Activated T-cell treated with anti-CD3 and anti-CD28 coated beads for 1 hour (primary cell): Measurements from ENCODE around the gene APOBR.
"Not testable (repeated sequence)": the region's sequence is repeated elsewhere in the genome, so short reads cannot be mapped to it uniquely, and the experiment has no call there.

Source experiments
- DNase-seq: peaks from one replicate; pipeline ENCODE4 v3.0.0-alpha.2; 2020; ENCODE audit warnings: low read depth

The APOBR gene, protein sequence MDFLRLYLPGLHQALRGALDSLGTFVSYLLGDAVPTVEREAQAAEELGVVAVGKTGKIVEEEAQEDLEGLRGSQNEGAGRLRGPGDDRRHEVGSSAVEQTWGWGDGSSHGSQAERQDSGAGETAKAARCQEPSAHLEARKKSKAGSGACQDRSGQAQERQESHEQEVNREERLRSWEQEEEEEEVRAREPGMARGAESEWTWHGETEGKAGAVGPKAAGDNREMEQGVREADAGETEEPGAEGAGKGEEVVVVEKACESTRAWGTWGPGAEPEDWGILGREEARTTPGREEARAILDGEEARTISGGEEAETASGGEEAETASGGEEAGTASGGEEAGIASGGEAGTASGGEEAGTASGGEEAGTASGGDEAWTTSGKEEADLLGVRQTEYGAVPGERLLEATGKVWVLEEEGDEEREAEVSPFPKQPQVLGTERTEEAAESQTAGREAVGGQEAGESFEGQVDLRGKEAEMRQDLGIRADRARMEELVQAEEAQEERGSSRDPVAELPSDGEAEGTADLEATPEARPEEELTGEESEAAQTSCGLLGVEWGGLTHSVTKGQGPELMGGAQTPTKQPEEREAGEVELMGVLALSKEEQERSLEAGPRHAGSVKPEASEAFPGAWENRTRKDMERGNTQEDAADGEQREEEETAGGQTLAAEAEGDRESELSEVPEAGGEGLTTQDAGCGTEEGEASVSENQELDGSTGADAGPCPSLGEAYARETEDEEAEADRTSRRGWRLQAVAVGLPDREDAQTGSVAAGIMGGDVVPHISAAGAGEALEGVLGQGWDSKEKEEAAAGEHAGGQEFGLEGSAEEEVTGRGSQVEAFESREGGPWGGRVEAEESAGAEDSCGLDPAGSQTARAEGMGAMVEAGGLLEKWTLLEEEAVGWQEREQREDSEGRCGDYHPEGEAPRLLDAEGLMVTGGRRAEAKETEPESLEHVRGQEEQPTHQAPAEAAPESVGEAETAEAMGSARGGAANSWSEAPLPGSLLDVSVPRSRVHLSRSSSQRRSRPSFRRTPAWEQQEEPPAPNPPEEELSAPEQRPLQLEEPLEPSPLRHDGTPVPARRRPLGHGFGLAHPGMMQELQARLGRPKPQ

DNA sequence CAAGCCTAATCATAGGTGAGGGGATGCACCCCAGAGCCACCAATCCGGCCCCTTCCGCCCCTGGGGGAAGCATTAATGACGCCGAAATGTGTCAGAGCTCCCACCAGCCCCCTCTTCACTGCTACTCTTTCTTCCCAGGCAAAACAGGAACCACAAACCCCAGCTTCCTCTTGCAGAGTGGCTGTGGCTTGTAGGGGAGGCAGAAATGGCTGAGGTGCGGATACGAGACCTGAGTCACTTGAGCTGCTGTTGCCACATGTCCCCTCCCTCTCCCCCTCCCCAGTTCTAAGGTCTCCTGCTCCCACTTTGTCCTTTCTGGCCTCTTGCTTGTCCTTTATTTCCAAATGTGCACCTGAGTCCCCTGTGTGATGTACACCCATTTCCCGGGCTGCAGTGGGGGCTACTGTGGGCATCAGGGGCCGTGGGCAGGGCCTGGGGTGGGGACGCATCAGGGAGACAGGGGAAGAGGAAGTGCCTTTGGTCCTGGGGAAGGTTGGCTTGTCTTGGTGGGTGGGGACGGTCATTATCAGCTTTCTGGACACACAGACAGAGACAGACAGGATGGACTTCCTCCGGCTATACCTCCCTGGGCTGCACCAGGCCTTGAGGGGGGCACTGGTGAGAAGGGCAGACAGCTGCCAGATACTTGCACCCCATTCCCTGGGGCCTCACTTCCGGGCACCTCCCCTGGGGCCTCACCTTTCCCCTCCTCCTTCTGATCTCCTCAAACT, at the start of gene APOBR:
APOBR (plus strand) TSS at position 523 of the 731 bp plus-strand sequence; CDS start at position 562, 39 bp downstream.
- DNase-seq: peak; percentile 69

DNA sequence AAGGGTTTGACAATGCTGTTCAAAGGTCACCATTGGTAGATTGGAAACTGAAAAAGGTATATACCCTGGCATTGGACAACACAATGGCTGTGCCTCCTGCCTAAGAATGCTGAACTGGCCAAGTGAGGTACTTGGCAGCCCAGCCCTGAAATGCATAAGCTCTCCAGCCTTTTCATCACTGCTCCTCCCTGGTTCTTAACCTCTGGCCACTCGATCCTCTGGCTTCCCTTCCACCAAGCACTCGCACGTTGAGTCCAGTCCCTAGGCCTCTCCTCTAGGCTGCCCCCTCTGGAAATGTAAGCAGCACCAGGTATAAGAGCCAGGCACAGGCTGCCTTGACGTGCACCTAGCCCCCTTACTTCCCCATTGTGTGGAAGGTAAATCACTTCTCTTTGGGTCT, 48.1 kb upstream of the APOBR start:
- DNase-seq: not testable (repeated sequence)

- not testable (repeated sequence) for DNase-seq
Measured at GRCh38 chr16:28447081-28447480, 47.4 kb upstream of the APOBR start.

GRCh38 chr16:28473714-28474265, 20.7 kb upstream of the APOBR start:
- no peak for DNase-seq

DNA sequence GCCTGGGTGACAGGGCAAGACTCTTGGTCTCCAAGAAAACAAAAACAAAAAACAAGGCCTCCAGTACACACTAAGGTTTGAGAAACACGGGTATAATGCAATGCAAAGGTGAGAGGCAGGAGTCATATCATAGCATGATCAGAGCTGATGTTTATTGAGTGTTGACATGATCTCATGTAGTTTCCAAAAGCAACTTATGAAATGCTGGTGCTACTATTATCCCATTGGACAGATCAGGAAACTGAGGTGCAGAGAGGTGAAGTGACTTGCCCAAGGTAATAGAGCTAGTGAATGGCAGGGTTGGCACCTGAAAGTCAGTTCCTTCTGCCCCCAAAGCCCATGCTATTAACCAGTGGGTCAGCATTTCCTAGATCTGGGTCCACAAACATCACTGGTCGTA, 19.2 kb upstream of the APOBR start:
- DNase-seq: no peak

DNA sequence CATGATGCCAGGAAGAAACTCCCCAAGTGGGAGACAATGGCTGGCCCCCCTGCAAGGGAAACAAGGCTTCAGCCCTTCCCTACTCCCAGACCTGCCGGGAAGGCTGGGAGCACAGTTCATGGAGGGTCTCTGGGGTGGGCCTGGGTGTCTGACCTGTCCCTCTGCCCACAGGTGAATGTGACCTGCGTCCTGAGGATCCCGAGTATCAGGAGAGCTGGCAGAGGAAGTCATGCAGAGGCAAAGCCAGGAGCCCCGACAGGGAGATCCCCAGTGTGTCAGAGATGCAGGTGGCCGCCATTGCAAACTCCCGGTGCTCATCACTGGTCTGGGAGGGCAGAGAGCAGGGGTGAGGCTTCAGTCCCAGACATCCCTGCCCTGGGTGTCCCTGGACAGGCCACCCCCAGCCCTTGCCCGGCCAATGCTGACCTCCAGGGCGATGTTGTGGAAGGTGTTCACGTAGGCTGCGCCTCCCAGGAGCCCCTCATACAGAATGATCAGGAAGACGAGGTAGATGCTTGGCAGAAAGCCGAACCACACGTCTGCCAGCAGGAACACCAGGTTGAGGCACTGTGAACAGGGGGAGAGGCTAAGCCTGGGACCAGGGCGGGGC, 17.0 kb upstream of the APOBR start:
- no peak for DNase-seq

DNA sequence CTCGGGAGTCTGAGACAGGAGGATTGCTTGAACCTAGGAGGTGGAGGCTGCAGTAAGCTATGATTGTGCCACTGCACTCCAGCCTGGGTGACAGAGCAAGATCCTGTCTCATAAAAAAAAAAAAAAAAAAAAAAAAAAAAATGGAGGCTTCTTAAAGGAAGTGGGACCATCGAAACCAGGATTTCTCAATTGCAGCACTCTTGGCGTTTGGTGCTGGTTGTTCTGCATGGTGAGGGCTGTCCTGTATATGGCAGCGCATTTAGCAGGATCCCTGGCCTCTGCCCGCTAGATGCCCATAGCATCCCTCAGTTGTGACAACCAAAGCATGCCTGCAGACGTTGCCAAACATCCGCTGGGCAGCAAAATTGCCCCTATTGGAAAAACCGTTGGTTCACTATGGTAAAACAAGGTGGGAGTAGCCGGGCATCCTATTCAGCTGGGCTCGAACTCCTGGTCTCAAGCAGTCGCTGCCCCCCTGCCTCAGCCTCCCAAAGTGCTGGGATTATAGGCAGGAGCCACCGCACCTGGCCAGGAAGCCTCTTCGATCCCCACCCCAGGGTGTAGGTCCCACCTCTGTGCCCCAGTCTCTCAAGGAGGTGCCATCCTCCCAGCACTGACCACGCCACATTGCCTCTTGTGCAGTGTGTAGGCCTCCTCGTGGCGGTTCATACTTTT, 15.8 kb upstream of the APOBR start:
- DNase-seq: no peak

DNA sequence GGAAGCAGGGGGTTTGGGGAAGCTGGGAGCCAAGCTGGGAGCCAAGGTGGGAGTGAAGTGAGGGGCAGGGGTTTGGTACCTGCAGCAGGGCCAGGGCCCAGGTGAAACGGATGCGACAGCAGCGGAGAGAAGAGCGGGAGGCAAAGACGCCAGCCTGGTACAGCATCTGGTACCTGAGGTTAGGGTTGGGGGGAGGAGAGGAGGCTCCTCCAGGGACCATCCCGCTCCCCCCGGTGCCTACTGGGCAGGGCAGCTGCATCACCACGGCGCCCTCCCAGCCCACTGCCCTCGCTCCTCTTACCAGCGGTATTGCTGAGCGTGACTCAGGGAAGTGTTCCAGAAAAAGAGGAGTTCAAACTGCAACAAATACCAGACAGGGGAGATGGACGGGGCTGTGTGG, 12.4 kb upstream of the APOBR start:
- no peak for DNase-seq

DNA sequence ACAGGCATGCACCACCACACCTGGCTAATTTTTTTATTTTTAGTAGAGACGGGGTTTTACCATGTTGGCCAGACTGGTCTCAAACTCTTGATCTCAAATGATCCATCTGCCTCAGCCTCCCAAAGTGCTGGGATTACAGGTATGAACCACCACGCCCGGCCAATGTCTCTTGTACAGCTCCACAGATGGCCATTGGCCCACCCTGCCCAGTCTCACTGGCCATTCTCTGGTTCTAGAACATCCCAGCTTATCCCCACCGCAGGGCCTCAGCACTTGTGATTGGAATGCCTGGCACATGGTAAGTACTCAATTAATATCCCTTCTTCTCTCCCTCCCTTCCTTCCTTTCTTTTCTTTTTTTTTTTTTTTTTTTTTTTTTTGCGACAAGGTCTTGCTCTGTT, 11.1 kb upstream of the APOBR start:
- not testable (repeated sequence) for DNase-seq

DNA sequence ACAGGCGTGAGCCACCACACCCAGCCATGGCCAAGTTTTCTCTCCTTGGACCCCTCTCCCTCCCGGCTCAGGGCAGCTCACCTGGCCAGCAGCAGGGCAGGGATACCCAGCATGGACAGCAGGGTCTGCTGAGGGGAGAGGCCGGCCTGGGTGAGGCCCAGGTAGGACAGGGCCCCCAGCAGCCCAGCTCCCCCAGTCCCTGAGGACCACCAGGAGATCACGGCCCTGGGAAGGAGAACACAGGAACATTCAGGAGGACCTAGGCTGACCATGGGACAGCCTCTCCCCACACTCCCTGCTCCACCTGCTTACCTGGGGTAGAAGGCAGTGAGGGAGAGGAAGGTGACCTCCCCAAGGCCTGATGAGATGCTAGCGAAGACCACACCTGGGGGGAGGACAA, 8.2 kb upstream of the APOBR start:
- no peak for DNase-seq

GRCh38 chr16:28491230-28491969, 3.0 kb upstream of the APOBR start:
- peak; percentile 11 for DNase-seq

DNA sequence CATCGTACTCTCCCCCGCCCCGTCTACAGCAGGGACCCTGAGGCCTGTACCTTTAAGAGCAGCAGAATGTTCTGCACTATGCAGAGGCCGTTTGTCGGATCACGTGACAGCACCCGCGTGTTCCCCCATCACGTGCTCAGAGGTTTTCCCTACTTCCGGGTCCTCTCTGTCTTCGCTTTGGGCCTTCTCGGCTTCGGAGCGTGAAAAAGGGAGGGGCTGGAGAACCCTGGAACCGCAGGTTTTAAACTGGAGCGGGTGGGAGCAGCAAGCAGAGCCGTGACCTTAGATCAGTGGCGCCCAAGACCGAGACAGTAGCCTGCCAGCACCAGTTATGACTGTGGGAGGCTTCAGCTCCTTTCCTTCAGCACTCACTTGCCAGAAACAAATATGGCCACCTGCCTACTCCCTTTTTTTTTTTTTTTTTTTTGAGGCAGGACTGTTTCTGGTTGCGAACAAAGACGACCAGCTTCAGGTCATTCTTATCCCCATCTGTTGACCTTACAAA, 2.4 kb upstream of the APOBR start, which contains the start of gene CLN3:
CLN3 (minus strand) TSS at position 105 of the 505 bp plus-strand sequence. CDS start 315 bp downstream, outside the sequence.
- DNase-seq: peak; percentile 73

GRCh38 chr16:28492511-28492910, 1.9 kb upstream of the APOBR start:
- no peak for DNase-seq

GRCh38 chr16:28495098-28495793, 803 bp downstream of the APOBR start:
- DNase-seq: no peak

DNA sequence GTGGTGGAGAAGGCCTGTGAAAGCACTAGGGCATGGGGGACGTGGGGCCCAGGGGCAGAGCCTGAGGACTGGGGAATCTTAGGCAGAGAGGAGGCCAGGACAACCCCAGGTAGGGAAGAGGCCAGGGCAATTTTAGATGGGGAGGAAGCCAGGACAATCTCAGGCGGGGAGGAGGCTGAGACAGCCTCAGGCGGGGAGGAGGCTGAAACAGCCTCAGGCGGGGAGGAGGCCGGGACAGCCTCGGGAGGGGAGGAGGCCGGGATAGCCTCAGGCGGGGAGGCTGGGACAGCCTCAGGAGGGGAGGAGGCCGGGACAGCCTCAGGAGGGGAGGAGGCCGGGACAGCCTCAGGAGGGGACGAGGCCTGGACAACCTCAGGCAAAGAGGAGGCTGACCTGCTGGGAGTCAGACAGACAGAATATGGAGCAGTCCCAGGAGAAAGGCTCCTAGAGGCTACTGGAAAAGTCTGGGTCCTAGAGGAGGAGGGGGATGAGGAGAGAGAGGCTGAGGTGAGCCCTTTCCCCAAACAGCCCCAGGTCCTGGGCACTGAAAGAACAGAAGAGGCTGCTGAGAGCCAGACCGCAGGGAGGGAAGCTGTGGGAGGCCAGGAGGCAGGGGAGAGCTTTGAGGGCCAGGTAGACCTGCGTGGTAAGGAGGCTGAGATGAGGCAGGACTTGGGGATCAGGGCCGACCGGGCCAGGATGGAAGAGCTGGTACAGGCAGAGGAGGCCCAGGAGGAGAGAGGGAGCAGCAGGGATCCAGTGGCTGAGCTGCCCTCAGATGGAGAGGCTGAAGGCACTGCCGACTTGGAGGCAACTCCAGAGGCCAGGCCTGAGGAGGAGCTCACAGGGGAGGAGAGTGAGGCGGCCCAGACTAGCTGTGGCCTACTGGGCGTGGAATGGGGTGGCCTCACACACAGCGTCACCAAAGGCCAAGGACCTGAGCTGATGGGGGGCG, 1.6 kb downstream of the APOBR start:
- no peak for DNase-seq

DNA sequence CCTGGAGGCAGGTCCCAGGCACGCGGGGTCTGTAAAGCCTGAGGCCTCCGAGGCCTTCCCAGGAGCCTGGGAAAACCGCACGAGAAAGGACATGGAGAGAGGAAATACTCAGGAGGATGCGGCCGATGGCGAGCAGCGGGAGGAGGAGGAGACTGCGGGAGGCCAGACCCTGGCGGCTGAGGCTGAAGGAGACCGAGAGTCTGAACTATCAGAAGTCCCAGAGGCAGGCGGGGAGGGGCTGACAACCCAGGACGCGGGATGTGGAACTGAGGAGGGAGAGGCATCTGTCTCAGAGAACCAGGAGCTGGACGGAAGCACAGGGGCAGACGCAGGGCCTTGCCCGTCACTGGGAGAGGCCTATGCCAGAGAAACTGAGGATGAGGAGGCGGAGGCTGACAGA, 2.4 kb downstream of the APOBR start:
- no peak for DNase-seq

DNA sequence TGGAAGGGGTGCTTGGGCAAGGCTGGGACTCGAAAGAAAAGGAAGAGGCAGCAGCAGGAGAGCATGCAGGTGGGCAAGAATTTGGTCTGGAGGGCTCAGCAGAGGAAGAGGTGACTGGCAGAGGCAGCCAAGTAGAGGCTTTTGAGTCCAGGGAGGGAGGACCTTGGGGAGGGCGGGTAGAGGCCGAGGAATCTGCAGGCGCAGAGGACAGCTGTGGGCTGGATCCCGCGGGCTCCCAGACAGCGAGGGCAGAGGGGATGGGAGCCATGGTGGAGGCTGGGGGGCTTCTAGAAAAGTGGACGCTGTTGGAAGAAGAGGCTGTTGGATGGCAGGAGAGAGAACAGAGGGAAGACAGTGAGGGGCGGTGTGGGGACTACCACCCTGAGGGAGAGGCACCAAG, 2.9 kb downstream of the APOBR start:
- no peak for DNase-seq
